Measurements from ENCODE around the gene KCNK5.

The KCNK5 gene

DNA sequence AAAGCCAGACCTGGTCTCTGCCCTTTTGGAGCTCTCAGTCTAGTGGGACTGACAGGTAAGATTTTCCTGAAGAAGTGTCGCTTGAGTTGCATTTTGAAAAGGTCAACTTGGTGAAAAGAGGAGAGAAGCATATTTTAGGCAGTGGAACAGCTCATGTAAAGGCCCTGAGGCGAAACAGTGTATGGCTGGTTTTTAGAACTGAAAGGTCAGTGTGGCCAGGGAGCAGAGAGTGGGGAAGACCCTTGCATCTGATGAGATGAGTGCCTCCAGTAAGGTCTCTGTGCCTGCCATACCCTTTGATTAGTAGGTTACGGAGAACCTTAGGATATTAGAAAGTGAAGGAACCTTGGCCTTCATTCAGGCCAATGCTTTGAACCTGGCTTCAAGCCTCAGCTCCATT lies 58.4 kb downstream of the KCNK5 start:
- DNase-seq: no peak

DNA sequence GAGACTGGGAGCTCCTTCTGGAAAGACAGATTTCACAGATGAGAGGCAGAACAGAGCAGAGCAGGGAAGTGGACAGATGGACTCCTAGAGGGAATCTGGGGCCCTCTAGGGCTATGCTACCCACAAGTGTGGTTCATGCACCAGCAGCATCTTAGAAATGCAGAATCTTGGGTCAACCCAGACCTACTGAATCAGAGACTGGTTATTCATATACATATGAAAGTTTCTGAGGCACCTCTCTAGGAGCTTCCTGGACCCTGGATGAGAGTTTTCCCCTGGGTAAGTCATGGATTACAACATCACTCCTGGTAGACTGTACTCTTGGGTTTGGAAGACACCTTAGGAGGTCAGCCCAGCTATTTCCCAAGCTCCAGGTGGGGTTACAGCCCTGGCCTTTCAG lies 58.9 kb downstream of the KCNK5 start:
- DNase-seq: no peak

DNA sequence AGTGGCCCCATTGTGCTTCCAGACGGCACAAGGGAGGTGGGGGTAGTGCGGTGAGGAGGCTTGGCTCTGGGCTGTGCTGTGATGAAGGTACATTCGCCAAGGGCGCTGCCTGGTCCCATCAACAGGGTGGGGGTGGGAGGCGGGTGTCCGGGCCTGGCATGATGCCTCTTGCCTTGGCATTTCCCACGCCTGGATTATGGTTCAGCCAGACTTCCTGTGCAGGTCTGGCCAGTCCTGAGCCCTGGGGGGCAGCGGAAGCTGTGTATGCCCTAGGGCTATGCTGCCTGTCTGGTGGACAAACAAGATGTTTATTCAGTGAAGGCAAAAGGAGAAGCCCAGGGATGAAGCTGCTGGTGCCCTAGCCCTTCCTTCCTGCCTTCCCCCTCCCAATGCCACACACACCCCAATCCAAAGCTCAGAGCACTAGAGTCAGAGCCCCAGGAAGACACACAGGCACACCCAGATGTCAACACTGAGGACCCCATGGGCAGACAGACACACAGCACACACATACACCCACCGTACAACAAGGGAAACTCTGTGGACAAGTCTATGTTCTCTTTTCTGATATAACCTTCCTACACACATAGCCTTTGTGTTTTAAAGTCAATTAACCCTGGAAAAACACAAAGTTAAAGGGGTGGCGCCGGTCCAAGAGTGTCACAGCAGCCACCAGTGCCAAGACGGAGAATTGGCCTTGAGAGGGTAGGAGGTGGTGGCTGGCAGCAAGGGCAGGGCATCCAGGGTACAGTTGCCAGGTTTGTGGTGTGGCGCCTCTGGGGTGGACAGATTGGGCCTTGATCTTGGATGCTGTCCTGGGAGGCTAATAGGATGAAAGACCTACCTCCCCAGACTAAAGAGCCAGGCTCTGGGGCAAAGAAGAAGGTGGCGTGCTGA lies 59.6 kb downstream of the KCNK5 start:
- DNase-seq: no peak

DNA sequence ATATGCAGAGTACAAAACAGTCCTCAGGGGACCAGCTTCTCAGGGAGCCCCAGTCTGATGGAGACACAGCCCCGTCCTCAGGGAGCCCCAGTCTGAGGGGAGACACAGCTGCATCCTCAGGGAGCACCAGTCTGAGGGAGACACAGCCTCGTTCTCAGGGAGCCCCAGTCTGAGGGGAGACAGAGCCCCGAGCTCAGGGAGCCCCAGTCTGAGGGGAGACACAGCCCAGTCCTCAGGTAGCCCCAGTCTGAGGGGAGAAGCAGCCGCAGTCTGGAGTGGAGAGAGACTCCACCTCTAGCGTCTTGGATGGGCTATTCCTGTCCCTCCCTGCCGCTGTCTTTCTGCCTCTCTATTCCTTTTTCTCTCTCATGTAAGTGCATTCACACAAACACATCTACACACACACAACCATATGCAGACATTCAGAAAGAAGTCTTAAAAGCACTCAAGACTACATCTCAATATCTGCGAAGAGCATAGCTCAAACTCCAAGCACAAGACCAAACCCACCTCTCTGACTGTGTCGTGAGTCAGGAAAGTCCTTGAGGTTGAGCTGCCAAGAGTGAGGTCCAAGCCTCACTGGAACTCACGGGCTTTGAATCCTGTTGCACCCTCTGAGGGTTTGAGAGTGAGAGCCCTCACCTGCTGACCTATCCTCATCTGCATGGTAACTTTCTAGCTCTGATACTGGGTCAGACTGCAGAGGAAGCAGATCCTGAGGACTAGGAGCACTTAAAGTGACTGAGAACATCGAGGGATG lies 61.2 kb downstream of the KCNK5 start:
- DNase-seq: no peak

DNA sequence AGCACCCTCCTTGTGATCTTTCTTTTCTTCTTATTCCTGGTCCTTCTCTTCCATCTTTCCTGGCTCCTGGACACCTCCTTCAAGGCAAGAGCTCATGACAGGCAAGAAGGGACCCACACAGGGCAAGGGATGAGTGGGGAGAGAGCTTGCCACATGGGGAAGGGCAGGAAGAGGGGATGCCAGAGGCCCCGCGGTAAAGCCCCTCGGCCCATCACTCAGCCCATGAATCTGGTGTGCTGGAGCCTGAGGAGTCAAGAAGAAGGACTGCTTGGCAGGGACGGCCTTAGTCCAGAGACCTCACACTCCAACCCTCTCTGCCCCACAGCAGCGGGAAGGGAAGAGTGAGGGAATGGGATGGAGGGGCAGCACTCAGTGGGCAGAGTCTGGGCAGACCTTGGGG lies 62.0 kb downstream of the KCNK5 start:
- DNase-seq: no peak

DNA sequence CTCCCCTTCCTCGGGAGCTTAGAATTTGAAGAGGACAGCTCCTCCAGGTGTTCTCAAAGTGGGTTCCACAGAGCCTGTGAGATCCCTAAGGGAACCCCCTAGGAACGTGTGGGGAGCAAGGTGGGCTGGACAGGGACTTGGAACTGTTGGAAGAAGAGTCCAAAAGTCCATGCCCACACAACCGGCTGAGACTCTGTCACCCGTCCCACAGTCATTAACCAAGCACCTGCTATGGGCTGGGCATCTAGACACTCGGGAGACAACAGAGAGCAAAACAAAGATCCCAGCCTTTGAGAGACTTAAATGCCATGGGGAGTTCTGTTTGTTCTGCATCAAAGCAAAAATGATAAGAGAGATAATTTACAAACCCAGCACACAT lies 62.4 kb downstream of the KCNK5 start:
- no peak for DNase-seq

DNA sequence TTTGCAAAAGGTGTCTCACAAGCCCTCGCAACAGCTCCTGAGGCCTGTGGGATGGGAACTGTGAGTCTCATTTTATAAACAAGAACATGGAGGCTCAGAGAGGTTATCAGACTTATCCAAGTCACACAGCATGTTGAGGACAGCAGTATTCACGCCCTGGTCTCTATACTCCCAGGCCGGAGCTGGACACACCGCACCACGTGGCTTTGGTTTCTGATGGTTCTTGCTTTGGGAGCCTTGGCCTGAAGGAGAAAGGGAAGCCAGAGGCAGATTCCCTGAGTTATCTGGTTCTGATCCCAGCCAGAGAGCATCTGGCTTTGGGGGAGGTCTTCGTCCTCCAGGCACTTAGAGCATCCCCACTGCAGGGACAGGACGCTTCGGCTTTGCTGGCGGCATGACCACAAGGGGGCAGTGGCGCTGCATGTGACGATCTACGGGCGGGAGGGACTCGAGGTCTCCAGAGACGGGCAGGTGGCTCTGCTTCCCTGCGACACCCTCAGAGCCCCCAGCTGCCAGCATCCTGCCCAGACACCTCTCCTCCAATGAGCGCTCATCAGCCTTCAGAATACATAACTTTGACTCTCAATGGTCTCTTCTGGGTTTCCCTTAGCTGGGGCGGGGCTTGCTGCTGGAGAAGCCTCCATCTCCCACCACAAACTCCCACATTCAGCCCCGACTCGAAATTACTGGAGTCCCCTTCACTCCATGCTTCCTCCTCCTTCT lies 62.9 kb downstream of the KCNK5 start:
- peak; percentile 58 for DNase-seq

DNA sequence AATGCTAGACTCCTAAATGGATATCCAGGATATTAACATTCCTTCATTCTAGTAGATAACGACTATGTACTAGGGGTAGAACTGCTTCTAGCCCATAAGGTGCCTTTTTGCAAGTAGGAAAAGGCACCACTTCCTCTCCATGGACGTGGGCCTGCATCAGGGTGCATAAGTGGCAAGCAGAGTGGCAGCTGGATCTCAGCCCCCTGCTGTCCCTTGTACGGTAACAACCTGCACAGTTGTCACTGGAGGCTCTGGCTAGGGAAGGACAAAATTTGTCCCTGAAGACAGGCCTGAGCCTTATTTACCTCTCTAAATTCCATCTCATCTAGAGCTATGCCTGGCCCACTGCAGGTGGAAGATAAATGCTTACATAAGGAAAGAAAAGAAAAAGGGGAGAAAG lies 71.8 kb downstream of the KCNK5 start:
- DNase-seq: no peak

DNA sequence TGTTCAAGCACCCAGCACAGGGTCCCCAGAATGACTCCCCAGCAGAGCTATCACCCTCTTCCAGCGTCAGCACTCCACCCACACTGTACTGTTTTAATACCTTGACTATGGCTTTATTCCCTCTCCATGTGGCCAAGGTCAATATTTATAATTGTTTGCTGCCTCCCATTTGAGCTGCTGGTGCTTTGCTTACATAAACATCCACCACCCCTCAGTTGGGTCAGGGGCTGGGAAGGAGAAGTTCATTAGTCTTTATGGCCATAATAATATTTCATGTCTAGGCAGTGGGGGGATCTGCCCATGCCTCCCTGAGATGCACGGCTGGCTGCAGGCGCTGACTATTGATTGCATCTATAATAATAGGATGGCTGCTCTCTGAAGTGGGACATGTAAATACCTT lies 72.5 kb downstream of the KCNK5 start:
- DNase-seq: peak; percentile 70

DNA sequence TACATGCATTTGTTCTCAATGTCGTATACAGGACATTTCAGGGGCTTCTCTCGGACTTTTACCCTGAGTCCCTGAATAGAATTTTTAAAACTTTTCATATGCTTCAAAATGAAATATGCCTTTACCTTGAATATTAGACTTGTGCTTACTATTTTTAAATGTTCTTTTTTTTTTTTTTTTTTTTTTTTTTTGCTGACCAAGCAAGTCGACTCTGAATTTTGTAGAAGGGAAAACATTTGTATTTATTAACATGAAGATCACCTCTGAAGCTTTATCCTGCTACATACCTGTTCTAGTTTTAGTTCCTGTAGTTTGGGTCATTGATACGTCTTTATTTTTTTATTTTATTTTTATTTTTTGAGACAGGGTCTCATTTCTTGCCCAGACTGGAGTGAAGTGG lies 74.6 kb downstream of the KCNK5 start:
- DNase-seq: no peak

DNA sequence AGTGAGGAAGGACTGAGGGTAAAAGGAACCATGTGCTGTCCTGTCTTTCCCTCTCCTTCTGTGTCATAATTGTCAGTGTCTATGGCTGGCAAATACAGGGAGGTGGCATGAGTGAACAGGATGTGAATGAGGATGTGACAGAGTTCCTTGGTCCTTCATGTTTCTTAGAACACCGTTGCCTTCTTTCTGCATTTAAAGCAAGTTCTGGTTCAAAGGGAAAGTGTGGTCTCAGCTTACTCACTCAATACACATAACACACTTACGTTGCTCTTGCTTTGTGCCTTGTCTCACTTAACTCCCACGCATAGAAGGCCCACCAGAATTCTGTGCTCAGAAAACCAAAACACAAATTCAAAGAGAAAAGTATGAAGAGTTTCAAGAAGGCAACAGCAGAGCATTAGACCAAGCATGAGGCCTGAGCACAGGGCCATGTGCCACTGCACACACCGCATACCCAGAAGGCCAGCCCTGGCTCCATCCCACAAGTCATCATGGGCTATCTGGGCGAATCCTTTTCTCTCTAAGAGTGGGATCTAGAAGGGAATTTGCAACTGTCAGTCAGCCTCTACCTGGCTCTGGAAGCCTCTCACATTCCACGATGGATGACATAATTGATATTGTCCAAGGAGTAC lies 75.4 kb downstream of the KCNK5 start:
- DNase-seq: no peak

DNA sequence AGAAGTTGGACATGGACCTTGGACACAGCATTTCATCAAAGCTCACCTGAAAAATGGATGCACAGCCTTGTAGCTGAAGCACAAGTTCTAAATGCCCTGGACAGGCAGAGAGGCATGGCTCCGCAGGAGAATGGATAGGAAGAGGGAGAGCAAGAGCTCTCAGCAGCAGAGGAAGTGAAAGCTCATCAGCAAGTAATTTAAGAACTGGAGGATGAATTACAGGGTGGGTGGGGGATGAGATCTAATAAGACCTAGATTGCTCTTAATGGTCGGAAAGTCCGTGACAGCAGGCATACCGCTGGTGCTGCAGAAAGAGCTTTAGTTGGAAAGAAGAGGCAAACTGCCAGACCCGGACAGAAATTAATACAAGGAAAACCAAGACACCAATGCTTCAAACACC lies 77.0 kb downstream of the KCNK5 start:
- no peak for DNase-seq

DNA sequence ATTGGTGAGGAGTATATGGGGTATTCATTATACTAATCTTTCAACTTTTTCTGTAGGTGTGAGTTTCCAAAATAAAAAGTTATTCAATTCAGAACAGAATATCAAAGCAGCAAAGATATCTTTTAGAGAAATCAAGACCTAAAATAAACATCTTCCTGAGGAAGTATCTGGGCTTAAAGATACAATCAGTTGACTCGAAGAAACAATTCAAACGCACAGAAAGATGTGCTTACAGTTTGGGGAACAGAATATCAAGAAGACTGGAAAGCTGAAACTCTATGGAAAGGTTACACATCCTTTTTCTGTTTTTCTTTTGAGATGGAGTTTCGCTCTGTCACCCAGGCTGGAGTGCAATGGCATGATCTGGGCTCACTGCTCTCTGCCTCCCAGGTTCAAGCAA lies 78.1 kb downstream of the KCNK5 start:
- no peak for DNase-seq

DNA sequence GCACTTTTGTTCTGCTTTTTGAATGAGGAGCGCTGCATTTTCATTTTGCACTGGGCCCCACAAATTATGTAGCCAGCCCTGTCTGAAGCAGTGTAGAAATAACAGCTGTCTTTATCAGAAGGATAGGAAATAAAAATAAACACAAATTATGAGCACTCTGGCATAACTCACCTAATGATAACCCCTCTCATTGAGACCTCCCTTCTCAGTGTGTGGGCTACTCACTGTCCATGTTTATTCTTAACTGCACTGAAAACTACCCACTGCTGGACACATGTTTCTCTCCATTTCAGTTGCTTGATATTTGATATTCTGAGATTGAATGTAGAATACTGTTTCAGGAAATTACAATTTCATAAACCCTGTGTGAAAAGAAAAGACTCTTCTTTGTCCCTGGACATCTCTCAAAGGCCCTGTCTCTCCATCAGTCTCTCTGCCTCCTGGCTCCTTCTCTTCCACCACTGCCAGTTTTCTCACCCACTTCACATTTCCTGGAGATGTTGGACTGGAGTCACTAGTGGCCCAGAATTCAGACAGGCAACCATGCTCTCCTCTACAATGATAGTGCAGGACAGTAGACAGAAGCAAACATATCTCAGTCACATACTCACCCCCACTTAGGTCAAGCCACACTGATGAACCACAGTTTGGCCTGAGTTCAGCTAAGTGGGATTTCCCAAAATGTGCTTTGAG lies 84.6 kb downstream of the KCNK5 start:
- DNase-seq: no peak

DNA sequence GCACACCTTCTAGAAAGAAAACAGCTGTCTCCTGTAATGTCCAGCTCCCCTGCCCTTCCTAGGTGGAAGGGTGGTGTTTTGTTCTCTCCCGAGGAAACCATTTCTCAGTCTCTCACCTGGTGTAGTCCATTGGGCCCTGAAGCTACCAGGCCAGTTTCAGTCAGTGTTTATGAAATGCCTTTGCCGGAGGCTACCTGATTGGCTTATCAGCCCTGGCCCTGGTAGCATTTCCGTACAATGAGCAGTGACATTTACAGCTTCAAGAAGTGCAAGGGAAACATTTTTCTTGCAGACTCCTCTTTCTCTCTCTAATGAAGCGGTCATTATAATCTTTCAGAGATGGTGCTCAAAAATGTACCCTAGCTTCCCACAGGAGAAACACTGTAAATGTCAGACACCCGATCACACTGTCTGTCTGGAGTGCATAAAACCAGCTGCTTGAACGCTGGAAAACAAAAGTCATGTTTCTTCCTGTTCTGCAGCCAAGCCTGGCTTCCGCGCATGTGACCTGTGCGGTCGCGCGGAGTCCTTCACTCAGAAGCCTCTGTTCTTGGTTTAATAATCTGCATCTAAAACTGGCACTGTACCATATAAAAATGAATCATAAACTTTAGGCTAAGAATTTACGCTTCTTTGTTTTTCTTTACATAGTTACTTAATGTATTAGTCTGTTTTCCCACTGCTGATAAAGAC lies 85.9 kb downstream of the KCNK5 start:
- no peak for DNase-seq

DNA sequence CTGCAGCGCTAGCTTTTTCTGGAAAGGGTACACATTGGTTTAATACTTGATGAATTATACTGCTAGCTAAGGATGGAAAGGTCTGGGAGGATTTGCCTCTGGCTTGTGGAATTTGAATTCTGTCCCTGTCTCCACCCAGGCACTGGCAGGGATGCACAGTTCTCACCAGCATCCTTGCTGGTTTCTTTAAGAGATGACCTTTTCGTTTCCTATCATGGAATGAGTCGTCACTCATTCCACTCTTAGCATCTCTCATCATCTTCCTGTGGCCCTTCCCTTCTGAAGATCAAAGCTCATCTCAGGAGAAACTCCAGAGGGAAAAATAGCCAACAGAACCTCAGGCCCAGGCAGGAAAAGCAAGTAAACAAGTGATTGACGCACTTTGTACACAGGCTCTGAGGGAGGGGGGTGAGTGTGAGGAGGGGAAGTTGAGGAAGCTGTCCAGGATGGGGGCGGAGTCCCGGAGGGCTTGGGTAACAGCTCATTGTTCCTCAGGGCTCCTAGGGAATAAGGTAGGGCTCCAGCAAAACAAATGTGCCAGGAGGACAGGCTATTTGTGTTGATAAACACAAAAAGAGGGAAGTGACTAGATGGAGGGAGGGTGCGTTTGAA lies 88.6 kb downstream of the KCNK5 start:
- no peak for DNase-seq

All from NCI-H526 treated with DMSO at 0.1 percent for 48 hours (cell line).